Measurements from ENCODE around the gene MIER1.

GRCh38 chr1:67005068-67005467, 80.3 kb downstream of the MIER1 start:
- TF ChIP-seq CTCF (conservative IDR thresholded peaks at IDR 0.05; ENCODE audit: low read length) (no peak), EZH2phosphoT487 (IDR thresholded peaks at IDR 0.05; ENCODE audit: borderline replicate concordance) (no peak)
